Fibroblast of lung (primary cell): ENCODE measurements around the gene BCAS3. TPM values are rescaled to one million over a fixed set of nuclear protein-coding genes. Genes with fewer than 3 reads are reported as not detected.

ENCODE experiments used
- DNase-seq, 2 donors: peaks; one replicate each; pipeline versions ENCODE4 v3.0.0 to v3.0.0-alpha.2; 2010; ENCODE audit warnings: low read depth in 2 of 2
- H2AFZ ChIP-seq: 2 replicates; pipeline ENCODE4 v1.5.1; 2012; ENCODE audit warnings: low read length, control low read depth, inconsistent platforms
- H3K27ac ChIP-seq: 2 replicates; pipeline ENCODE4 v1.5.1; 2011; ENCODE audit warnings: low read length, control low read depth; ENCODE audit not compliant: insufficient read depth
- H3K27me3 ChIP-seq: 2 replicates; pipeline ENCODE4 v1.5.1; 2011; ENCODE audit warnings: mild to moderate bottlenecking, low read length; ENCODE audit not compliant: control insufficient read depth, insufficient read depth
- H3K36me3 ChIP-seq: 2 replicates; pipeline ENCODE4 v1.5.1; 2011; ENCODE audit warnings: low read length; ENCODE audit not compliant: control insufficient read depth, insufficient read depth
- H3K4me1 ChIP-seq: 2 replicates; pipeline ENCODE4 v1.5.1; 2011; ENCODE audit warnings: low read length; ENCODE audit not compliant: control insufficient read depth, insufficient read depth; ENCODE audit errors: extremely low read depth
- H3K4me2 ChIP-seq: 2 replicates; pipeline ENCODE4 v1.5.1; 2011; ENCODE audit warnings: low read length, control low read depth; ENCODE audit not compliant: insufficient read depth; ENCODE audit errors: extremely low read depth
- H3K4me3 ChIP-seq, 4 experiments: fragments of 200-600 bp in 1 of 4; sonication (generic) in 1 of 4; replicated peaks in 1 of 4; 2 replicates each; pipeline ENCODE4 v1.5.1; 2011 to 2016; ENCODE audit warnings: low read length in 4 of 4, low read depth in 3 of 4, mild to moderate bottlenecking in 3 of 4, control low read depth in 2 of 4, inconsistent platforms in 1 of 4, mixed read lengths in 1 of 4; ENCODE audit not compliant: insufficient read depth in 1 of 4; ENCODE audit errors: control extremely low read depth in 1 of 4
- H3K79me2 ChIP-seq: 2 replicates; pipeline ENCODE4 v1.5.1; 2012; ENCODE audit warnings: mild to moderate bottlenecking, low read length, inconsistent platforms; ENCODE audit not compliant: control insufficient read depth, insufficient read depth
- H3K9ac ChIP-seq: 2 replicates; pipeline ENCODE4 v1.5.1; 2011; ENCODE audit warnings: mild to moderate bottlenecking, low read length, control low read depth; ENCODE audit not compliant: insufficient read depth
- H3K9me3 ChIP-seq: 2 replicates; pipeline ENCODE4 v1.5.1; 2012; ENCODE audit warnings: low read depth, low read length; ENCODE audit not compliant: control insufficient read depth, insufficient read depth
- H4K20me1 ChIP-seq: 2 replicates; pipeline ENCODE4 v1.5.1; 2011; ENCODE audit warnings: low read length; ENCODE audit not compliant: control insufficient read depth, insufficient read depth; ENCODE audit errors: extremely low read depth
- EZH2 ChIP-seq: IDR thresholded peaks from 2 replicates; pipeline ENCODE4 v1.5.1; 2012; ENCODE audit warnings: low read length, control low read depth, mild to moderate bottlenecking; ENCODE audit errors: missing control alignments
- polyA plus RNA-seq, 2 donors: library from polyadenylated mRNA; depleted of rRNA in 1 of 2; stranded (reverse) in 1 of 2; unstranded in 1 of 2; fragments of >200 nt; gene quantifications; 2 replicates each; pipeline ENCODE4 v1.2.1, GENCODE V29; 2011 to 2012; ENCODE audit warnings: missing spikeins in 1 of 2
- total RNA-seq: library from RNA; depleted of rRNA; stranded (reverse); fragments of >200 nt; gene quantifications from 2 replicates; pipeline ENCODE4 v1.2.1, GENCODE V29; 2014
- TF ChIP-seq, protein P1 (sequence below), 2 donors: IDR thresholded peaks in 1 of 2; conservative IDR thresholded peaks in 1 of 2; 1 replicate in 1 of 2; 2 replicates in 1 of 2; pipeline ENCODE4 v1.5.1; 2011 to 2012; ENCODE audit warnings: low read length in 2 of 2, control low read depth in 1 of 2, inconsistent platforms in 1 of 2, low read depth in 1 of 2, mild to moderate bottlenecking in 1 of 2

BCAS3 gene
- total and polyA plus RNA-seq, 2 donors (not counting 1 experiment from before 2014, with no cell fraction given) = 9.9 to 43.6 TPM

- Histone ChIP-seq H3K4me1 (peaks cover 2% of the 10 kb centered on the region), H3K79me2 (no peaks in the 10 kb centered on the region), H2AFZ (no peak overlapping the region), H3K4me2 (no peak overlapping the region), H3K27me3 (no peaks in the 10 kb centered on the region), H3K4me3 (no peak overlapping the region), H3K9ac (no peak overlapping the region), H4K20me1 (no peaks in the 10 kb centered on the region), H3K9me3 (no peaks in the 10 kb centered on the region), H3K36me3 (no peaks in the 10 kb centered on the region), H3K27ac (peak overlapping the region; percentile 0)
- DNase-seq = peak; percentile 73 to 79
- no peak for TF ChIP-seq EZH2
These were observed 558.2 kb downstream of the BCAS3 start for GRCh38 chr17:61235827-61236197.

DNA sequence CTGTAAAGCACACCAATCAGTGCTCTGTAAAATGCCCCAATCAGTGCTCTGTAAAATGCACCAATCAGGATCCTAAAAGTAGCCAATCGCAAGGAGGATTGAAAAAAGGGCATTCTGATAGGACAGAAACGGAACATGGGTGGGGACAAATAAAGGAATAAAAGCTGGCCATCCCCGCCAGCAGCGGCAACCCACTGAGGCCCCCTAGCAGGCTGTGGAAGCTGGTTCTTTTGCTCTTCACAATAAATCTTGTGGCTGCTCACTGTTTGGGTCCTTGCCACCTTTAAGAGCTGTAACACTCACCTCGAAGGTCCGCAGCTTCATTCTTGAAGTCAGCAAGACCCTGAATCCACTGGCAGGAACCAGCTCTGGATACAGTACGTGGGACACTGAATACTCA is 559.6 kb downstream of the BCAS3 start:
- no peak overlapping the region for H3K4me2 ChIP-seq
- no peak for DNase-seq
- peaks cover 2% of the 10 kb centered on the region for H3K4me1 ChIP-seq
- H3K27me3 ChIP-seq = no peaks in the 10 kb centered on the region
- no peak for TF ChIP-seq EZH2
- TF ChIP-seq, protein P1, sequence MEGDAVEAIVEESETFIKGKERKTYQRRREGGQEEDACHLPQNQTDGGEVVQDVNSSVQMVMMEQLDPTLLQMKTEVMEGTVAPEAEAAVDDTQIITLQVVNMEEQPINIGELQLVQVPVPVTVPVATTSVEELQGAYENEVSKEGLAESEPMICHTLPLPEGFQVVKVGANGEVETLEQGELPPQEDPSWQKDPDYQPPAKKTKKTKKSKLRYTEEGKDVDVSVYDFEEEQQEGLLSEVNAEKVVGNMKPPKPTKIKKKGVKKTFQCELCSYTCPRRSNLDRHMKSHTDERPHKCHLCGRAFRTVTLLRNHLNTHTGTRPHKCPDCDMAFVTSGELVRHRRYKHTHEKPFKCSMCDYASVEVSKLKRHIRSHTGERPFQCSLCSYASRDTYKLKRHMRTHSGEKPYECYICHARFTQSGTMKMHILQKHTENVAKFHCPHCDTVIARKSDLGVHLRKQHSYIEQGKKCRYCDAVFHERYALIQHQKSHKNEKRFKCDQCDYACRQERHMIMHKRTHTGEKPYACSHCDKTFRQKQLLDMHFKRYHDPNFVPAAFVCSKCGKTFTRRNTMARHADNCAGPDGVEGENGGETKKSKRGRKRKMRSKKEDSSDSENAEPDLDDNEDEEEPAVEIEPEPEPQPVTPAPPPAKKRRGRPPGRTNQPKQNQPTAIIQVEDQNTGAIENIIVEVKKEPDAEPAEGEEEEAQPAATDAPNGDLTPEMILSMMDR (conservative IDR thresholded peaks at IDR 0.05 in 1 of 2, IDR thresholded peaks at IDR 0.05 in 1 of 2; ENCODE audit: low read depth in 1 of 2, low read length in 2 of 2) = no peak
- H3K4me3 ChIP-seq = no peak overlapping the region
- no peaks in the 10 kb centered on the region for H3K9me3 ChIP-seq
- H3K79me2 ChIP-seq = no peaks in the 10 kb centered on the region
- no peaks in the 10 kb centered on the region for H3K36me3 ChIP-seq
- no peak overlapping the region for H3K27ac ChIP-seq
- no peak overlapping the region for H2AFZ ChIP-seq
- no peak overlapping the region for H3K9ac ChIP-seq
- no peaks in the 10 kb centered on the region for H4K20me1 ChIP-seq

DNA sequence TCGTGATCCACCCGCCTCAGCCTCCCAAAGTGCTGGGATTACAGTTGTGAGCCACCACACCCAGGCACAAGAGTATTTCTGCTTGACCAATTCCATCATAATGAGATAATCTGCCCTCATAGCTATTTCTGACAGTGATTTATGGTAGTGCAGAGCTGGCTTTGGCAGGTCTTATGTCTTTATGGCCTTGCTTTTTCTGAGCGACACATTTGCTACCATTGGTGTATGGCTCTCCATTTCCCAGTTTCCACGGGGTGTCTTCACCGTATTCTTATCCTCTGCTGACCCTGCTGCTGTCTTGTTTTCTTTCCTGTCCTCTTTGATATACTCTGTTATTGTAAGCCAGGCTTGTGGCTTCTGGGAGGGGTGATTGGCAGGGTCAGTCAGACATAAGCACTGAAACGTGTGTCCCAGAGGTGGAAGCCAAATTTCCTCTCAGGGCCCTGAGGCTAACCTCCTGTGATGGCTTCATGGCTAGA is 560.8 kb downstream of the BCAS3 start:
- peak in 1 of 2 donors; percentile 51 for DNase-seq
- Histone ChIP-seq H3K4me3 (no peak overlapping the region), H3K4me1 (peaks cover 2% of the 10 kb centered on the region), H3K79me2 (no peaks in the 10 kb centered on the region), H4K20me1 (no peaks in the 10 kb centered on the region), H3K9ac (no peak overlapping the region), H3K36me3 (no peaks in the 10 kb centered on the region), H3K27ac (no peak overlapping the region), H3K4me2 (no peak overlapping the region), H2AFZ (no peak overlapping the region), H3K27me3 (no peaks in the 10 kb centered on the region), H3K9me3 (no peaks in the 10 kb centered on the region)
- TF ChIP-seq, protein P1 (conservative IDR thresholded peaks at IDR 0.05 in 1 of 2, IDR thresholded peaks at IDR 0.05 in 1 of 2; ENCODE audit: low read depth in 1 of 2, low read length in 2 of 2) = no peak
- TF ChIP-seq EZH2 = no peak
